MV-4-11 (cell line): ENCODE measurements around the gene CORO6.
"Not testable (repeated sequence)": the region's sequence is repeated elsewhere in the genome, so short reads cannot be mapped to it uniquely, and the experiment has no call there.

Experiments used
- DNase-seq: peaks from one replicate; lab custom pipeline; 2025; lab: John Stamatoyannopoulos, UW

The CORO6 gene

GRCh38 chr17:29622337-29623282 is at the start of gene CORO6:
TSS of gene CORO6 (minus strand) at chr17:29622912. CDS start at chr17:29621421, 1,491 bp downstream.
- DNase-seq, result peak; percentile 16

- no peak for DNase-seq
These were observed 48.9 kb upstream of the CORO6 start for GRCh38 chr17:29671661-29672060.

- no peak for DNase-seq
These were observed 46.6 kb upstream of the CORO6 start for GRCh38 chr17:29669266-29669665.

- DNase-seq, result no peak
These were observed 45.3 kb upstream of the CORO6 start for GRCh38 chr17:29667969-29668368.

GRCh38 chr17:29665481-29665810 is 42.7 kb upstream of the CORO6 start:
- DNase-seq, result peak; percentile 68

GRCh38 chr17:29664743-29665480 is 42.2 kb upstream of the CORO6 start:
- DNase-seq, result no peak

GRCh38 chr17:29663155-29663554 is 40.4 kb upstream of the CORO6 start:
- no peak for DNase-seq

GRCh38 chr17:29661213-29661612 is 38.5 kb upstream of the CORO6 start:
- no peak for DNase-seq

- DNase-seq, result no peak
These were observed 36.4 kb upstream of the CORO6 start for GRCh38 chr17:29659155-29659554.

- no peak for DNase-seq
These were observed 32.6 kb upstream of the CORO6 start for GRCh38 chr17:29655323-29655722.

GRCh38 chr17:29653995-29654714 is 31.4 kb upstream of the CORO6 start:
- no peak for DNase-seq

GRCh38 chr17:29652976-29653375 is 30.3 kb upstream of the CORO6 start:
- DNase-seq, result no peak

- DNase-seq, result not testable (repeated sequence)
These were observed 29.2 kb upstream of the CORO6 start for GRCh38 chr17:29651913-29652312.

- peak; percentile 91 for DNase-seq
These were observed 27.7 kb upstream of the CORO6 start for GRCh38 chr17:29650396-29650795.

GRCh38 chr17:29649359-29649758 is 26.6 kb upstream of the CORO6 start:
- DNase-seq, result no peak

GRCh38 chr17:29648005-29648404 is 25.3 kb upstream of the CORO6 start:
- no peak for DNase-seq

- DNase-seq, result peak; percentile 39
These were observed 22.9 kb upstream of the CORO6 start for GRCh38 chr17:29645515-29646051.

GRCh38 chr17:29643817-29644160 is 21.1 kb upstream of the CORO6 start:
- DNase-seq, result no peak

GRCh38 chr17:29642171-29642611 is 19.5 kb upstream of the CORO6 start:
- DNase-seq, result no peak

GRCh38 chr17:29640981-29641642 is 18.4 kb upstream of the CORO6 start:
- DNase-seq, result no peak

GRCh38 chr17:29640413-29640812 is 17.7 kb upstream of the CORO6 start:
- no peak for DNase-seq

- DNase-seq, result no peak
These were observed 11.2 kb upstream of the CORO6 start for GRCh38 chr17:29633886-29634285.
